HG03378 (cell line): ENCODE data around the gene FMO3.

Experiments
- ATAC-seq: cut with Tn5 transposase; IDR thresholded peaks from one replicate; pipeline ENCODE4 v1.9.1; 2021; ENCODE audit warnings: mild to moderate bottlenecking, moderate library complexity; ENCODE audit not compliant: unreplicated experiment

FMO3 gene

GRCh38 chr1:171155484-171155883, 64.8 kb downstream of the FMO3 start:
- no peak for ATAC-seq

DNA sequence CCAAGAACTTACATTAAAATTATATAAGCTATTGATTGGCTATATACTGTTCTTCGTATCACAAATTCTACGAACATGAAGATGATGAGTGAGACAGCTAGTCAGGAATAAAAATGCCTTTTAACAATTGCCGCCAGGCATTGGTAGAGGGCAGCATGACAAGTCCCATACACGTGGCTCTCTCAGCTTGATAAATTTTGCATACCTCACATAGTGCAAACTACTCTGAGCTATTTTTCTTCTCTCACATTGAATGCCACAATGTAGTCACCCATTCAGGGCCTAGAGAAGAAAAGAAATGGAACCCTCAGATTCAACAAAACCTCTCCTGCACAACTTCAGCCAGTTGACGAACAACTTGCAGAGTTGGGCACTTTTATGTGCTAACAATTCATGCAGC, 67.4 kb downstream of the FMO3 start:
- ATAC-seq, result no peak

- ATAC-seq, result no peak
Measured at GRCh38 chr1:171158551-171158950, 67.8 kb downstream of the FMO3 start.

- ATAC-seq, result no peak
Measured at GRCh38 chr1:171159148-171159547, 68.4 kb downstream of the FMO3 start.

DNA sequence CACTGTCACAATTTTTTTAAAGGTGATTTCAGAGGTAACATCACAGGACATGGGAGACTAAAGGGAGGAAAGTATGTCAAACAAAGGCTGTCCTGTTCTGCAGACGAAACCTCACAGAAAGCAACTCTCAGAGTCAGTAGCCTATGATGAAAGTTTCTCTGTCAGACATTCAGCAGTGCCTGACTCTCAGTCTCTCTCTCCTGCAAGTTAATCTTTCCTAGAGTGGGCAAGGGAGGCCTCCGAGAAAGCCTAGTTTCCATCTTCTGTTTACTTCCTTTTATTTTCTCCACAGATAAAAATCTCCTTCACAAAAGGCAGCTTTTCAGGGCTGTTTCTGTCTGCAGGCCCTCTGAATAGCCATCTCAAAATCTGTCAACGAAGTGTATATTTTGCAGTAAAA, 69.5 kb downstream of the FMO3 start:
- ATAC-seq, result no peak

GRCh38 chr1:171160639-171161354, 70.1 kb downstream of the FMO3 start:
- ATAC-seq, result no peak

- ATAC-seq, result no peak
Measured at GRCh38 chr1:171161431-171161830, 70.7 kb downstream of the FMO3 start.

DNA sequence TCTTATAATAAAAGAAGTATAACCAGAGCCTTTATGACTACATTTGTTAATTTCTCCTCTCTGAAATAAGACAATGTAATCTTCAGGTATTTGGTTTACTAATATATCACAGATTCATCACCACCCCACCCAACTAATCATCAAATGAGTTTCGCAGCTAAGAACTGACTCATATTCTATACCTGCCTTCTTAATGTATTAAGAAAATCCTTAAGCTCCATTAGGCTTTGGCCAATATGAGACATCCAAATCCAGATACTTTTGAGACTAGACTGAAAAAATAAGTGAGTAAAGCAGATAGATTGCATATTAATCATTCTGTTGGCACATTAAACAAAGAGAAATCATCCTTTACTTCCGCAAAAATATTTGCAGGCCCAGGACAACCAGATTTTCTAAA, 75.7 kb downstream of the FMO3 start:
- no peak for ATAC-seq
